Measurements from ENCODE around the gene FRMD4B. TPM values are rescaled to one million over a fixed set of nuclear protein-coding genes. Genes with fewer than 3 reads are reported as not detected.
A peak's percentile ranks its signal among the peaks of the same experiment; 100 is the strongest.

Gene FRMD4B
- total RNA-seq, 2 donors from 2014 or later = 30.6 to 37.8 TPM

DNA sequence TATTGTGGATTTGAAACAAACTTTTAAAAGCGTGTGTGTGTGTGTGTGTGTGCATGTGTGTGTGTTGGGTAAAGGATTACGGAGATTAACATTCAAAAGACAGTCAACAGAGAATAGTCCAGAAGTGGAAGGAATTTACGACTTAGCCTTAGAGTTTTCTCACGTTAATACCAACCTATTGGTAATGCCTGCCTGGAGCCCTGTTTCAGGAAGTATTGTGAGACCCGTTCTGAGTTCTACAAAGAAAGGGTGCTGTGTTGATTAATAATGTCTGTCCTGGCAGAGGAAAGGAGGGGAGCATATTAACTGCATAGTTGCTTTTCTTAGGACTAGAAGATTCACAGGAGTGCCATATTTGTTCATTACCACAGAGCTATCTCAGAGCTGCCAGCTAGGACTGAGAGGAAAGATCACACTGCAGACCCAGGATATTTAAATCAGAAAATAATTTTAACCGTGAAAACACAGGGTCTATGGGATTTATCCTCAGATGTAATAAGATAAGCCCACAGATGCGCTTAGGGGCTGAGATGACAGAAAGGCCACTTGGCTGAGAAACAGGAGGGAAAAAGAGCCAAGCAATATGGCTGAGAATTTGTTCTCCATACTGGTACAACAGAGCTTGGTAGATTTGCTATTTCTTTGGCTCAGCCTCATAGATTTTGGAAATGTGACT is 40.5 kb upstream of the FRMD4B start:
- TF ChIP-seq, protein P1, sequence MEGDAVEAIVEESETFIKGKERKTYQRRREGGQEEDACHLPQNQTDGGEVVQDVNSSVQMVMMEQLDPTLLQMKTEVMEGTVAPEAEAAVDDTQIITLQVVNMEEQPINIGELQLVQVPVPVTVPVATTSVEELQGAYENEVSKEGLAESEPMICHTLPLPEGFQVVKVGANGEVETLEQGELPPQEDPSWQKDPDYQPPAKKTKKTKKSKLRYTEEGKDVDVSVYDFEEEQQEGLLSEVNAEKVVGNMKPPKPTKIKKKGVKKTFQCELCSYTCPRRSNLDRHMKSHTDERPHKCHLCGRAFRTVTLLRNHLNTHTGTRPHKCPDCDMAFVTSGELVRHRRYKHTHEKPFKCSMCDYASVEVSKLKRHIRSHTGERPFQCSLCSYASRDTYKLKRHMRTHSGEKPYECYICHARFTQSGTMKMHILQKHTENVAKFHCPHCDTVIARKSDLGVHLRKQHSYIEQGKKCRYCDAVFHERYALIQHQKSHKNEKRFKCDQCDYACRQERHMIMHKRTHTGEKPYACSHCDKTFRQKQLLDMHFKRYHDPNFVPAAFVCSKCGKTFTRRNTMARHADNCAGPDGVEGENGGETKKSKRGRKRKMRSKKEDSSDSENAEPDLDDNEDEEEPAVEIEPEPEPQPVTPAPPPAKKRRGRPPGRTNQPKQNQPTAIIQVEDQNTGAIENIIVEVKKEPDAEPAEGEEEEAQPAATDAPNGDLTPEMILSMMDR (IDR thresholded peaks at IDR 0.05) = no peak
- peaks cover 0 to 3% of the 10 kb centered on the region in 2 donors for H3K4me1 ChIP-seq
- no peak overlapping the region for H3K4me3 ChIP-seq
- DNase-seq (ENCODE audit: low spot score) = no peak
- no peaks in the 10 kb centered on the region for H3K36me3 ChIP-seq
- H3K27ac ChIP-seq = no peak overlapping the region
- no peaks in the 10 kb centered on the region for H3K27me3 ChIP-seq
- H3K9me3 ChIP-seq = no peaks in the 10 kb centered on the region

DNA sequence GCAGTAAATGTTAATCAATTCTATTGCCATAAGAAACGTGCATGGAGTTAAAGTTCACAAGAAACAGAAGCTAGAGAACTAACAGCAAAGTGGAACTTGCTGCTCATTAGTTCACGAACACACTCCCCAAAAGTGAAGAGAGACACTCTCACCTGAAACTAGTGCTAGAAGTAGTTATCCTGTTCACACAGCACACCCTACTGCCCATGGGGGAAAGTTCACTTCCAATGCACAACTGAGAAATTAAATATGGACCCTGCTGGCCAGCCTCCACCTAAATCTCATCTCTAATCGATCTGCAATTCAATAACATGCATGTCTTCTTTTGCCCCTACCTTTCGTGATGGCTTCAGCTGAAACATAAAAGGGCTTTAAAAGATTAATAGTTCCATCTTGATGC is 39.4 kb upstream of the FRMD4B start:
- no peak for DNase-seq (ENCODE audit: low spot score)

DNA sequence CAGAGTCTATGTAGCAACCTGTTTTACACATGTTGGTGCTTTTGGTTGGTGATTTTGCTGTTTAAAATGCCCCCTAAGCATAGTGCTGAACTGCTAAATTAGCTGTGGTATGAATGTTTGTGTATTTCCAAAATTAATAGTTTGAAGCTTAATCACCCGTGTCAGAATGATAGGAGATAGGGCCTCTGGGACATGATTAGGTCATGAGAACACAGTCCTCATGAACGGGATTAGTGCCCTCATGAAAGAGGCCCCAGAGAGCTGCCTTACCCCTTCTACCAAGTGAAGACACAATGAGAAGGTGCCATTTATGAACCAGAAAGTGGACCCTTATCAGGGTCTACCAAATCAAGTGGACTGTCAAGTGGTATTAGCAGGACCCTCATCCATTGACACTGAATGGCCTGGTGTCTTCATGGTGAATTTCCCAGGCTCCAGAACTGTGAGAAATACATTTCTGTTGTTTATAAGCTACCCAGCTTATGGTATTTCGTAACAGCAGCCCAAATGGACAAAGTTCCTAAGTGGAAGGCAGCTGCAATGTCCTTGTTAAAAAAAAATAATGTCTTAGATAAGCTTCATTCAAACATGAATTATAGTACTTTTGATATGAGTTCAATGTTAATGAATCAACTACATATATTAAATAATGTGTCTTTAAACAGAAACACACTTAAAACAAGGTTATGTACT is 37.7 kb upstream of the FRMD4B start:
- Histone ChIP-seq H3K4me3 (no peak overlapping the region), H3K27ac (no peak overlapping the region), H3K9me3 (no peaks in the 10 kb centered on the region), H3K27me3 (no peaks in the 10 kb centered on the region), H3K36me3 (no peaks in the 10 kb centered on the region), H3K4me1 (peaks cover 0 to 14% of the 10 kb centered on the region in 2 donors)
- TF ChIP-seq, protein P1 (IDR thresholded peaks at IDR 0.05) = no peak
- no peak for DNase-seq (ENCODE audit: low spot score)

More for the DNA sequence above, 39.4 kb upstream of the FRMD4B start:
- Histone ChIP-seq H3K27ac (no peak overlapping the region), H3K27me3 (no peaks in the 10 kb centered on the region), H3K4me1 (peaks cover 0 to 14% of the 10 kb centered on the region in 2 donors), H3K9me3 (no peaks in the 10 kb centered on the region), H3K4me3 (no peak overlapping the region), H3K36me3 (no peaks in the 10 kb centered on the region)
- TF ChIP-seq, protein P1 (IDR thresholded peaks at IDR 0.05) = peak; percentile 49 to 66

DNA sequence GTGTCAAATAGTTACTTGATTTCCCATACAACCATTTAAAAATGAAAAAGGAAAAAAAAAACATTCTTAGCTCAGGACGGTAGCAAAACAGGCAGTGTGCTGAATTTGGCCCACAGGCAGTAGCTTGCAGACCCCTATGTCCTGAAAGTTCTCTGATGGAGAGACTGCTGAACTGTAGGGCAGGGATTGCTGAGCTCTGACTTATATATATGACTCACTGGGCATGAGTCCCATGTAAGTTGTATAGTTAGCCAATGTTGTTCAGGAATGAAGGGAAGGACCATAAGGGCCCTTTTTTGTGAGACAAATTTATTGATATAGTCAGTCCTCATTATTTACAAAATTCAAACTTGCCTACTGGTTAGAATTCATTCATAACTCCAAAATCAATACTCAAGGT is 36.9 kb upstream of the FRMD4B start:
- TF ChIP-seq, protein P1 (IDR thresholded peaks at IDR 0.05) = no peak
- no peak for DNase-seq (ENCODE audit: low spot score)
- no peaks in the 10 kb centered on the region for H3K36me3 ChIP-seq

DNA sequence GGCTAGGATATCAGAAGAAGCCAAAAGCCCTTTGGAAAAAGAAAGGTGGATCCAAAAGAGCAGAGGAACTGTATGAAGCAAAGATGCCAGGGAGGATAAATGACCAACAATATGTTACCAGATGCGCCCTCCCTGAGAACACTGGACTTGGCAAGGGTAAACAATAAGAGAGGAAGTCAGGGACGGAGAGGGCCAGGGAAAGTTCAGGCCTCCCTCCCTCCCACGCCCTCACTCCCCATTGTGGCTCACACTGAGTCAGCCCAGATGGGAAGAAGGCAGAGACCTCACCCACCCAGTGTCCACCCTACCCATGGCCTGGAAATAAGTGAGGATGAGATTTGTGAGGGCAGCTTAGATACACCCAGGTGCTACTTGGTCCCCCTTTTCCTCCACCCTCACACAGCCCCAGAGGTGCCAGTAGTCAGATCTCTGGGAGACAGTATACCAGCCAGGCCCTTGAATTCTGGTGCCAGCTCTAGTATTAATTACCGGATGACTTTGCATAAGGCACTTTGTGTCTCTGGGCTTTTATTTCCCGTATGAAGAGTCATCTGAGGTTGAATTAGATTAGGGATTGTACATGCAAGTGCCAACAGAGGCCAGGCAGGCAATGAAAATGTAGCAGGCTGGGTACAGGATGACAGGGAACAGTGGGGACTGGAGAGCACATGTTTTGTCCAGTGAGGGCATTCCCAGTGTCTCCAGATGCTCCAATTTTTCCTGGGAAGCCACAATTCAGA is 35.1 kb upstream of the FRMD4B start:
- no peaks in the 10 kb centered on the region for H3K9me3 ChIP-seq
- peak; percentile 62 for DNase-seq (ENCODE audit: low spot score)
- no peaks in the 10 kb centered on the region for H3K27me3 ChIP-seq
- H3K4me3 ChIP-seq = no peak overlapping the region
- peak overlapping the region in 1 of 2 donors; percentile 15 for H3K27ac ChIP-seq
- H3K36me3 ChIP-seq = no peaks in the 10 kb centered on the region
- peaks cover 0 to 14% of the 10 kb centered on the region in 2 donors for H3K4me1 ChIP-seq
- TF ChIP-seq, protein P1 (IDR thresholded peaks at IDR 0.05) = no peak

More for the DNA sequence above, 36.9 kb upstream of the FRMD4B start:
- Histone ChIP-seq H3K4me1 (peaks cover 0 to 14% of the 10 kb centered on the region in 2 donors), H3K27ac (no peak overlapping the region), H3K4me3 (no peak overlapping the region), H3K27me3 (no peaks in the 10 kb centered on the region), H3K9me3 (no peaks in the 10 kb centered on the region)
